ENCODE results near the gene KIF14.
A peak's percentile ranks its signal among the peaks of the same experiment; 100 is the strongest.
"Not testable (repeated sequence)": the region's sequence is repeated elsewhere in the genome, so short reads cannot be mapped to it uniquely, and the experiment has no call there.

KIF14 gene

DNA sequence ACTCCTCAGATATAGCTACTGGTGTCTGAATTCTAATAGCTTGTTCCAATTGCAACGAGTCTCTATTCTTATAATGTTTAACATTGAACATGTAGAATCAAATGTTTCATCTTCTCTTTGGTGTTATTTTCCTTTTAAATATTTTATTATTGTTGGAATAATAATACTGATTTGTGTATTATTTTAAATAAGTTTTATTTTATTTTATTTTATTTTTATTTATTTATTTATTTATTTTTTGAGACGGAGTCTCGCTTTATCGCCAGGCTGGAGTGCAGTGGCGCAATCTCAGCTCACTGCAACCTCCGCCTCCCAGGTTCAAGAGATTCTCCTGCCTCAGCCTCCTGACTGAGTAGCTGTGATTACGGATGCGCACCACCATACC lies 10.0 kb upstream of the KIF14 start:
- not testable (repeated sequence) for DNase-seq

DNA sequence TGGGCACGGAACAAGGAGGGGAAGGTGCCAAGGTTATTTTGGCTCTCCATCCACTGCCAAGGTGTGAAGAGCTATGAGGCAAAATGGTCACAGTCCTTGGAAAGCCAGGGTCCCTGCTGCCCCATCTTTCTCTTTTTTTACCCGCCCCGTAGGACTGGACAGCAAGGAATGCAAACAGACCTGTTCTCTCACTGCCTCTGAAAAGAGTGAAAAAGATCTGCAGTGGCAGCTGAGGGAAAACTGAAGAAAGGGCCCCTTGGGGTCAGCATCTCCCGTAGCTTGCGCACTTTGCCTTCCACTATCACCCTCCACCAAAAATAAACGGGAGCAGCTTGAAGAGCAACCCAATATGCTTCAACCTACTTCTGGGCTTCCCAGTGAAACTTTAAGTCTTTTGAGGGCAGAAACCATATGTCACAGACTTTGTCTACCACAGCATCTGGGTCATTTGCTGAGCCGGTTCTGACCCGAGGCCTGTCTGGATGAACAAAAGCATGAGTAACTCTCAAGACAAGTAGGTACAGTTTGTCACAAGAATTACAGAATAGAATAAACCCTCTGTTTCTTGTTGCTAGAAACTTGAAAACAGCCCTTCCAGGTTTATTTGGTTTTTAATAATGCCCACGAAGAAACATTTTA lies 9.4 kb upstream of the KIF14 start:
- DNase-seq, result no peak

DNA sequence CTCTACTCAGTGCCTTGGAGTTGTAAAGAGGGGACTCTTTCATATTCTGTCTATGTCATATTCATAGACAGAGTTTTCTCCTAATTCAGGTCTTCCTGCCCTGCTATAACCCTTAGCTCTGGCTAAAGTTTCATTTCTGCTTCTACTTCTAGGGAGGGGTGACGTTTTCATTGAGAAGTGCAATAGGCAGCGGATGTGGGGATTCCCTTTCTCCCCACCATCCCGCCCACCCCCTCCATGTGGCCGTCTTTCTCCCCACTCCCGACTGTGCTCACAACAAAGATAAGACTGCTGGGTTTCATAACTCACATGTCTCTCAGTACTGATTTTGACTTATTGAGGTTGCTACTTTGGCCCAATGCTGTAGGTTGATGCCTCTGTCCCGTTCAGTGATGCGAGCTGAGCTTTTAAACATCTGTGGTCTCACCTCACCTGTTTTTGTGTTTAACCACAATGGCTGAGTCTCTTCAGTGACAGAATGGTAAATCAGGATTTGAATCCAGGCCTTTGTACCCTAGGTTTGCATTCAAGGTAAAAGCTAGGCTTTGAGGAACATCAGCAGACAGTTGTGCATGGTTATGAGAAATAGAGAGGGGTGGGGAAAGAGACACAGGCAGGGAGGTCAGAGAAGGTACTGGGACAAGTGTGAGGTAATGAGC lies 7.8 kb upstream of the KIF14 start:
- no peak for DNase-seq

DNA sequence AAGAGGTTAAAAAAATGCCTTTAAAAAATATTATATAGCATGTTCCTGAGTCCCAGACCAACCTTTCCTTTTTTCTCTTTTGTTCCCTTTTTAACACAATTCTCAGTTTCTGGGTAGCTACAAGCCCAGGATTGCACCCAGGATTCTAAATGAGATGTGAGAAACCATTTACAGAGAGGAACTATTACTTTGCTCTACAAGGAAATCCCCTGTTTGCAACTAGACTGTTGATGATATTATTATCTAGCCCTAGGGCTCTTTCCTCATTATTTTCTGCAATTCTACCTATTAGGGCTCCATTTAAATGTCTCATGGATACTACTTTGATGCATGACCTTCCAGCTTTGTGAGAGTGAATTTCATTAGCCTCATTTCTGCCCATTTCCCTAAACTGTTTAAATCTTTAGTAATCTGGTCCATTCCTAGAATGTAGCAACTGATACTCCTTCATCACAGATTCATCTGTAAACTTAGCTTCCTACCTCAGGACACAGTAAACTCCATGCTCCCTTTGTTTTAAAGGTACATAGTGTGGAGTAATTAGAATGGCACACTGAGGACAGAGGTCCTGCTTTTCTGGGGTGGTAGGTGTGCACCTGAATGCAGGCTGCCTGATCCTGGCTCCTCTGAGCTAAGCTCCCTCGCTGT lies 7.1 kb upstream of the KIF14 start:
- DNase-seq, result no peak

DNA sequence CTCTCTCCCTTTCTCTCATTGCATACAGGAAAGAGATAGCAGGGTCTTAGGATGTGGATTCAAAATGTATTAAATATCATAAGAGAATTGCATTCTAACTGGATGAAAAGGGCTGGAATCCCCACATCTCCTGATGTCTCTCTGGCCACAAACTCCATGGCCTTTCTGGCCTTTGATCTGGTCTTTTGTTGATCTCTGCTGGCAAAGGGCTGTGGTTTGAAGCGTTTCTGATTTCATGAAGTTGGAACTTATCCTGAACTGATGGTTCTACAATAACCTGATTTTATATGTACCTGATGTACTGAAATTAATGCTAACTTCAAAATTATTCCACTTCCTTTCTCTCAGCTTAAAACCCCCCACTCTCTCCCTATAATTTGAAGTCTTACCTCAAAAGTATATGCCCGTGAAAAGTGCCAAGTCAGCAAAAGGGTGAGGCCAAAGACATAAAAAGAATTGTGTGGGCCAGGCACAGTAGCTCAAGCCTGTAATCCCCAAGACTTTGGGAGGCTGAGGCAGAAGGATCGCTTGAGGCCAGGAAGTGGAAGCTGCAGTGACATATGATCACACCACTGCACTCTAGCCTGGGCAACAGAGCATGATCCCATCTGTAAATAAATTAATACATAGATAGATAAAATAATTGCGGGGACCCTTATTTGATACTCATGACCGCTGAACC lies 6.4 kb upstream of the KIF14 start:
- DNase-seq, result no peak

DNA sequence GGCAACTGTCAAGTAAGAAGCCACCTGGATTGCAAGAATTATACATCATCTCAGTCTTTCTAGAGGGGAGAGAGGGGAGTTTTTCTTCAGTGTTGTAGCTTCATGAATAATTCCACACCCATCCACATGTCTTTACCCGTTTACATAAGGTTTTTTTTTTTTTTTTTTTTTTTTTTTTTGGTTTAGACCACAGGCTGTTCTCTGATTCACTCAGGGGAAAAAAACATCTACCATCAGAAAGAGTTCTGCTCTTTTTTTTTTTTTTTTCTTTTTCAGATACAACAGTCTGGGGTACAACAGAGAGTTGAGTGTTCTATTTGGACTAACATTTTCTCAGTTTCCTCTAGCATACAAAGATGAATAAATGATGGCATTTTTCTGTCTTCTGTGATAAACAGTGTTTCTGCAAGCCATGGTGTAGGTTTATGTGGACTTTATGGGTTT lies 4.9 kb upstream of the KIF14 start:
- no peak for DNase-seq

DNA sequence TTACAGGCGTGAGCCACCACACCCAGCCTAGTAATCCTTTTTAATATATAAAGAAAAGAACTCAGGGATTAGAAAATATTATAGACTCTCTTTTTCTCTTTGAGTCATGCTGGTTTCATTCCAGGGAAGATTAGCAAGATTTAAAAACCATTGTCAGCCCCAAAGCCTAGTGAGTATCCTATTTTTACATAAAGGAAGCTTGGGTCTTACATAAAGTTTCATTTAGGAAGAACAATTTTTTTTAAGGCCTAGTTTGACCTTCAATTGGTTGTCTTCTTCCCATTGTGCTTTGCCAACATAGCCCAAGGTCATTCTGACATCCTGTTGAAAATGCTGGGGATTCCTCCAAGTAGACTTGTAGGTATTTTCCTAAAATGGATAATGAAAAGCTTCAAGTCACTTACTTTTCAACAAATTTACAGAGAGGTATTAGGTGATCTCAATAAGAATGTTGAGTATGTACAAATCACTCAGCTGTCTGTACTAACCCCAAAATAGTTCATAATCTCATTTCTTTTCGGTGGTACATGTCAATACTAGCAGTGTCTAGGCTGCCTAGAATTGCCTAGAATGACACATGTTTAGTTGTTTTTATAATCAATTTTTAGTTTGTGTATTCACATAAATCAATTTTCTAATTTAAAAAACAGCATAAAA lies 4.3 kb upstream of the KIF14 start:
- no peak for DNase-seq

DNA sequence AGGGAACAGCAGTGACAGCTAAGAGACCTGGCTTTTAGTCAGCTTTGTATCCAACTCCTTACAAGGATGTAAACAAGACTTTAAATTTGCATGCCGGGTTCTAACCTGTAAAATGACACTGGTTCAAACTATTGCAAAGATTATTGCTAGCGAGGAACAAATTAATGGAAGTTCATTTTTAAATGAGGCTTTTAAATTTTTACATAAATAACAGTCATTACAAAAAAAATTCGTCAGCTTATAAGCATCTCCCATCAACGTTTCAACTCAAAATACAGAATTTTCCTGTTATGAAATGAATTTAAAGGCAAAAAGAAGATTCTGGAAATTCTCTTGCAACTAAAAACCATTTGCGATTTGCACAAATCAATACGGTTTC lies 668 bp downstream of the KIF14 start:
- DNase-seq, result no peak

DNA sequence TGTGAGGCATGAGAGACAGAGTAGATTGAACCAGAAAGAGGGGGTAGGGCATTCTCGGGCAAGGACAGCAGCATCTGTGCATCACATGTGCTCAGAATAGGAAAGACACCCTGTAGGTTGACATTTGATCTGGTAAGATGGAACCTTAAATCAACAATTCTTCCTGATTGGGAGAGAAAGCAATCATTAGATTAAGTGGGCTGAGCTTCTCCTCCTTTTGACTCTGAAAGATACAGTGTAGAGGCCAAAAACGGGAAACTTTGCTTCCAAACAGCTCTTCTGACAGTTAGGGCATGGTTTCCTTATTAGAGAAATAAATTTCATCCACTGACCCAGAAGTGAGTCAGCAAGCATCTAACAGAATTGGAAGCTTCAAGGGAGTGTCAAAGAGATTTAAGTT lies 9.7 kb downstream of the KIF14 start:
- DNase-seq, result no peak

DNA sequence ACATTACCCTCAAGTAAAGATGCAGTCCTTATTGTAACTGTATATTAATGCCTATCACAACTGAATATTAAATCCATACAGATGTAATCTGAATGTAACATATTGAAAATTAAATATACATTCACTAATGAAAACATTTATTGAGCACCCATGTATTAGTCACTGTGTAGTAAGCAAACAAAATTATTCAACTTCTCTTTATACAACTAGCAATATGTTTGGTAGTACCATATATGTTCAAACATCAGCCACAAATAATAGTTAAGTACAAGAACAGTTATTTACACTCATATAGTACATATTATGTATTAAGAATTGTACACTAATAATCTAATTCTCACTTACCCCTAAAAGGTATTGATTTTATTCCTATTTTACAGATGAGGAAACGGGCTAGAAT lies 17.9 kb downstream of the KIF14 start:
- no peak for DNase-seq

DNA sequence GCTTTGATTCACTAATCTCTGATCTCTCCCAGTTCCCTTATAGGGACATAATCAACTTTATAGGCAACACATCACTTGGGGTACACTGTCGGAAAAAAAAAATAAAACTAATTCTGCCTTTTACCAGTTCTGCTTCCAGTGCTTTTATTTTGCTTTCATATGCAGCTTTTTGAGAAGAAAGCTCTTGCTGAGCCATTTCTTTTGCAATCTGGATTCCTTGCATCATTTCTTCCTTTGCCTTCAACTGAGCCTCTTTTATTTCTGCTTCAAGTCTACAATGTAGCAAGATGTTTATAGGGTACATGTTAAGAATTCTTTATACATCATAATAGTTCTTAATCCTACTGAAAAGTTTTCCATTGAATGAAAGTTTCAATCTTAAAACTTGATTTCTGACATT lies 30.6 kb downstream of the KIF14 start:
- DNase-seq, result no peak

DNA sequence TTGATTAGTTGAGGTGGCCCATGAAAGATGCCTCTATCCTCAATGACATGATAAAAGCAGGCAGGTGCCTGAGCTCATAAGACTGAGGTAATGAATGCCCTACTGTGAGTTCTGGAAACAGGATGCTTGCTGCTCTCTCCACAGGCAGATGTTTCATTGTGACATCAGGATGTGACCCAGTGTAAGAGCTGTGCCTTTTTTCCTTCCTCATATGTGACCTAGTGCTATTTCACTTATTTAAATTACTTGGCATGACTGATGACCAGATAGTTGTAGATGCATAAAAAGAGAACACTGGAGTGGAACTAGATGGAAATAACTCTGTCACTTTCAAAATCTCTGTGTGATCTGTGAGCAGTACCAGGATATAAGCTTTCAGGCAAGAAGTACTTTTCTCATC lies 31.9 kb downstream of the KIF14 start:
- DNase-seq, result peak; percentile 19

DNA sequence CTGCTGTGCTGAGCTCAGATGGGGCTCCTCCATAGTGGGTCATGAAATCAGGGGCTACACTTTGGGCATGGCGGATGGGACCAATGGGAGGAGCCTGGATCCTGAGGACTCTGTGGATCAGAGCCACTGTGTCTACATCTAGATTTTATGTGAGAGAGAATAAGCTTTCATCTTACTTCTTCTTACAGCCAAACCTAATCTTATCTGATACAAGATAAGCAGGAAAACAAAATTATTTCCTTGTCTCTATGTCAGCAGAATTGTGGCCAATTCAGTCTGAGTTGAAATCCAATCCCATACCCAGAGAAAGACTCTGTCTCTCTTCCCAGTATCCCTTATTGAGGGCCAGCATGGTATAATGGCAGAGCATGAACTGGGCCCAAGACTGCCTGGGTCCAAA lies 56.2 kb downstream of the KIF14 start:
- DNase-seq, result no peak

DNA sequence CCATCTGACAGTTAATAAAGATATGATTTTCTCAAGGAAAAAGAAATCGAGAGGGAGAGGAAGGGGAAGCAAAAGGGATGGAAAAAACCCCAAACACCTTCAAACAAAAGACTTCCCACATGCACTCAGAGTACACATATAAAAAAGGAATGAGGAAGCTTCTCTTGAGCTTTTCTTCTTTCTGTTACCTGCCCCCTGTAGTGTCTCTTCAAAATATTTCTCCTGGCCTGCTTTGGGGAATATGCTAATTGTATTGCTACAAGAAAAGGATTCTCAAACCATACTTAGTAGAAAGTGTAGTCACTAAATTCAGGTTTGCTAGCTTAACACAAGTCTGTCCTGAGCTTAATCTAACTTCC lies 58.7 kb downstream of the KIF14 start:
- DNase-seq, result no peak

DNA sequence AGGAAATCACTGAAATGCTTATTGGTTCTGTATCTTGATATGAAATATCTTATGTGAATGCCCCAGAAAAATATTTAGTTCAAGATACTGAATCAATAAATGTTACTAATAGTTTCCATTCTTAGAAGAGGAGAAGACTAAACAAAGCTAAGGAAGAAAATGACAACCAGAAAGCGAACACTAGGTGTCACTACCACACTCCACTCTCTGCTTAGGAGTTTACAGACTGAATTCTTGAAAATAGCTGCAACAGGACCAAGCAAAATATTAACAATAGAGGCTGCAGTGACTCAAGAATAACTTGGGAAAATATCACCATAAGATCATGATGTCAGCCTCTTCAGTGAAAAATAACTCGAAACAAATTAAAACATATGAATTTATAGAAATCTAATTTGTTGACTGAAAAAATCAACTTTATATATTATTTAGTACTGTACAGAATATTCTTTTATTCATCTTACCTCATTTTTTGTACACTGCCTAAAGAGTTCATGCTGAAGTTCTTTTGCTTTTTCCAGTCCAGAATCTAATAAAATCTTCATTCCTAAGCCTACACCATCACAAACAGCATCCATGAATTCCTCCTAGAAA lies 61.6 kb downstream of the KIF14 start:
- peak; percentile 70 for DNase-seq

DNA sequence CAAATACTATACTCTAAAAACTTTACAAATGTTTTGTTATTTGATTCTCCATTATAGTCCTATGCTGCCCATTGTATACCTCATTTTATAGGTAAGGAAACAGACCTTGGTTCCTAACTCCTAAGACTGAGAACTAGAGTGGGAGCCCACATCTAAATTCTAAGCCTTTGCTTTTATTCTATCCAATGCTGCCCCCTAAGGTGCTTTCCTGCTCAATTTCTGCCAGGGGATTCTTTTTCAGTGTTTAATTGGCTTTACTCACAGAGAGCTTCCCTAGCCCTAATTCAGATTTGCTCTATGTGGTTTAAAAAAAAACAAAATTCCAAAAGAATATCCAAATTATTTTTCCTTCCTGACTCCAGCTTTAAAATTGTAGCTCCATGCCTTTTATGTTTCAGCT lies 64.5 kb downstream of the KIF14 start:
- peak; percentile 16 for DNase-seq

DNA sequence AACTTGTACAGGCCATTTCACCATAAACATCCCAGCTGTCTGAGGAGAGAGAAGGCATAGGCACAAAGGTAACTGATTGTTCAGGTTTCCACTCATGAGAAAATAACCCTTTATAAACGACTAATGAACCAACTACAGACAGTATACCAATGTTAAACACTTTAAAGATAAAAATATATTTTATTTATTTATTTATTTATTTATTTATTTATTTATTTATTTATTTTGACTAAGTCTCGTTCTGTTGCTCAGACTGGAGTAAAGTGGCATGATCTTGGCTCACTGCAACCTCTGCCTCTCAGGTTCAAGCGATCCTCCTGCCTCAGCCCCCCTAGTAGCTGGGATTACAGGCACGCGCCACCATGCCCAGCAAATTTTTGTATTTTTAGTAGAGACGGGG lies 67.8 kb downstream of the KIF14 start:
- DNase-seq, result not testable (repeated sequence)

DNA sequence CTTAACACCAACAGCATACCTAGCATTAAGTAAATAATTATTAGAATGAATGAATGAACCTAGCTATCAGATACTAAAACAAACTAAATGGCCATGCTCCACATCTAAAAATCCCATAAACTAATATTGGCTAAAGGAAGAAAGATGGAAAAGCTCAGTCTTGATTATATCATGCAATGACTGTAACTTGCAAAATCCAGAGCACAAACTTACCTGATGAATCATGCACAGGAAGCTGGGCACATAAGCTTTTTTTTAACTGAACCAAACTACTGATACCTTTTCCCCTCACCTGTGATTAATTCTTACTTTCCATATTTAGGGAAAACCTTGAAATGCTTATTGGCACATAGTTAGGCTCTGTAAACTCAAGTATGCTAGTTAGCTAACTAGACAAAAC lies 70.2 kb downstream of the KIF14 start:
- no peak for DNase-seq

DNA sequence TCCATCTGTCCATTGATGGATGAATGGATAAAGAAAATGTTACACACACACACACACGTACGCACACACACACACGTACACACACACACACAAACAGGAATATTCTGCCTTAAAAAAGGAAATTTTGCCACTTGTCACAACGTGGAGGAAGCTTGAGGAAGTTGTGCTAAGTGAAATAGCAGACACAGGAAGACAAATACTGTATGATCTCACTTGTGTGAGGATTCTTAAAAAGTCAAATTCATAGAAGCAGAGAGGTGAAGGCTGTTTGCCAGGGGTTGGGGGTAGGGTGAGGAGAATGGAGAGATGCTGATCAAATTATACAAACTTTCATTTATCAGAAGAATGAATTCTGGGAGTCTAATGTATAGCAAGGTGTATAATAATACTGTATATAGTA lies 73.2 kb downstream of the KIF14 start:
- no peak for DNase-seq

DNA sequence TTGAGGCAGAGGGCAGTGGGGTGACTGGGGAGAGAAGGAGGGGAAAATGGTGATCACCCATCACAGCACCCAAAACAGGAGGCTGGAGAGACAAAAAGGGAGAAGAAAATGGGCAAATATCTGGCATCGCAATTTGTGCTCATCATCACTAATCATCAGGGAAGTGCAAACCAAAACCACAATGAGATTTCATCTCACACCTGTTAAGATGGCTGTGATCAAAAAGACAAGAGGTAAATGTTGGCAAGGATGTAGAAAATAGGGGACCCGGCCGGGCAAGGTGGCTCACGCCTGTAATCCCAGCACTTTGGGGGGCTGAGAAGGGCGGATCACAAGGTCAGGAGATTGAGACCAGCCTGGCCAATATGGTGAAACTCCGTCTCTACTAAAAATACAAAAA lies 74.0 kb downstream of the KIF14 start:
- DNase-seq, result no peak

DNA sequence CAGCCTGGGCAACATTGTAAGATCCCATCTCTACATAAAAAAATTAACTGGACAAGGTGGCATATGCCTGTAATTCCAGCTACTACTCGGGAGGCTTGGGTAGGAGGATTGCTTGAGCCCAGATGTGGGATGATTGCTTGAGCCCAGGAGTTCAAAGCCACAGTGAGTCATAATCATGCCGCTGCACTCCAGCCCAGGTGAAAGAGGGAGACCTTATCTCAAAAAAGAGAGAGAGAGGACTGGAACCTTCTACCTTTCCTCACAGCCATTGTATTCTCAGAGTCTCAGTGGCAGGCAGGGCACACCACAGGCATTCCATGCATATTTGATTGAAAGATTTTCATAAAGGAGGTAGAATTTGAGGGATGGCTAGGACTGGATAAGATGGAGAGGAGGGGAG lies 78.4 kb downstream of the KIF14 start:
- DNase-seq, result no peak

DNA sequence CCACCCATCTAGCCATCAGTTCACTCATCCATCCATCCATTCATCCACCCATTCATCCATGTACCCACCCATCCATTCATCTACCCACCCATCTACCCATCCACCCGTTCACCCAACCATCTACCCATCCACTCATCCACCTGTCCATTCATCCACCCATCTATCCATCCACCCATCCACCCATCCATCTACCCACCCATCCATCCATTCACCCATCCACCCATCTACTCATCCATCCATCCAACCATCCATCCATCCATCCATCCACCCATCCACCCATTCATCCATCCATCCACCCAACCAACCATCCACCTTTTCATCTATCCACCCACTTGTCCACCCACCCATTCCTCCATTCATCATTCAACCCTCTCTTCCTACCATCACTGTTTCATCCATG lies 80.3 kb downstream of the KIF14 start:
- no peak for DNase-seq

DNA sequence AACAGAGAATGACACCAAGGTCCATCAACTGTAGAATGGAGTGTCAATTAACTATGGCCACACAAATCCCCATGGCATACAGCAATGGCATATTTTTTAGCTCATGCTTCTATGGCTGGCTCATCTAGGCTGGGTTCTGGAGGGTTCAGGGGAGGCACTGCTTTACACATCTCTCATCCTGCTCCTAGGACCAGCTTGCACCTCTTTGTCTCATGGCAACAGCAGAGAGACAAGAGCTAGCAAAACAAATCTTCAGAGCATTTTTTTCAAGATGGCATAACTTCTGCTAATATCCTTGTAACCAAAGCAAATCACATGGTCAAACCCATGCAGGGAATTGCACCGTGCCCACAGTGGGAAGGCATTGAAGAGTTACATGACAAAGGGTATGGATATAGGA lies 82.4 kb downstream of the KIF14 start:
- no peak for DNase-seq

Data from hematopoietic multipotent progenitor cell treated with erythropoietin and hydrocortisone succinate and interleukin-3 and kit ligand, for 6 days (in vitro differentiated cells).